Measurements from ENCODE around the gene AKIP1.

GRCh38 chr11:8863838-8864237 is 47.2 kb upstream of the AKIP1 start:
- no peak for TF ChIP-seq CTCF (IDR thresholded peaks at IDR 0.05; ENCODE audit: insufficient read depth, low read length)
- no peak for TF ChIP-seq POLR2AphosphoS5 (IDR thresholded peaks at IDR 0.05; ENCODE audit: low read depth)

All from HL-60 (cell line).